GM13976 (cell line): ENCODE measurements around the gene SLC34A1.
"Not testable (repeated sequence)": the region's sequence is repeated elsewhere in the genome, so short reads cannot be mapped to it uniquely, and the experiment has no call there.

Experiments
- DNase-seq: peaks from one replicate; pipeline ENCODE4 v3.0.0; 2012; ENCODE audit warnings: low spot score
- in situ Hi-C: fragments of 300-500 bp; cut with MboI; formaldehyde crosslinking; loops from one replicate; pipeline ENCODE4 v1.12.0; 2022; ENCODE audit warnings: low sequenced_read_pairs, mixed read lengths, inconsistent platforms; ENCODE audit not compliant: unreplicated experiment
- TF ChIP-seq, protein P1 (sequence below): IDR thresholded peaks from 2 replicates; pipeline ENCODE4 v1.5.1; 2012; ENCODE audit warnings: borderline replicate concordance, mild to moderate bottlenecking; ENCODE audit not compliant: insufficient read depth; ENCODE audit errors: extremely low read depth, missing control alignments, control extremely low read depth

SLC34A1 gene

DNA sequence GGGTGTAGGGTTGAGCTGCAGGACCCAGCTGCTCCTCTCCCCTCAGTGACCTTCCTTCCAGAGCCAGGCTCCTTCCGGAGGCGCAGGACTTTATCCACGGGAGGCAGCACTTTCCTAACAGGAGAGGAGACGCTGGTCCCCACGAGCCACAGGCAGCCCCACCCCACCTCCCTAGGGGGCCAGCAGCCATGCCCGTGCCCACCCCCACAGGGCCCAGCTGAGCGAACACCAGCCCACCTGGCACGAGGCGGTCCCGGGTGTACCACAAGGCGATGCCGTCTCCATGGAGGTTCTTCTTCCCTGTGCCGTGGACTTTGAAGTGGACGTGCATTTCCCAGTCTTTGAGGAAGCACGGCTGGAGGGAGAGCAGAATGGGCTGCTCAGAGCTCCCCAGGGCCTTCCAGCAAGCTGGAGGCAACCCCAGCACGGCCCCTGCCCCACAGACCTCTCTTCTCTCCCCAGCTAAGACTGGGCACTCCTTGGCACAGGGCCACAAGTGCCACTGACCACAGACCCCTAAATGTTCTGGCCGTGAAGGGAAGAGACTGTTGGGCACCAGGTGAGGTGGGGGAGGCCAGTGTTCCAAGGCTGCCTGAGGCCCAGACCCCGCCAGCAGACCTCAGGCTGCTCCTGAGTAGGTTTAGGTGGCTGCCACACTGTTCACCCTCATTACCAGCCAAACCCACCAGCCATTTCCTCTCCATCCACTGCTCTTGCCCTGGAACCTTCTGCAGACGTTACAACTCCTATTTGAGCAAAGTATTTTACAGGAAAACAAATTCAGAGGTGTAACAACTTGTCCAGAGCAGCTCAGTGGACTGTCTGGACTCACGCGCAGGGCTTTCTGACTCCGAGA, 45.8 kb upstream of the SLC34A1 start:
- no peak for DNase-seq
- in situ Hi-C loops, result no loop called here
- TF ChIP-seq, protein P1, sequence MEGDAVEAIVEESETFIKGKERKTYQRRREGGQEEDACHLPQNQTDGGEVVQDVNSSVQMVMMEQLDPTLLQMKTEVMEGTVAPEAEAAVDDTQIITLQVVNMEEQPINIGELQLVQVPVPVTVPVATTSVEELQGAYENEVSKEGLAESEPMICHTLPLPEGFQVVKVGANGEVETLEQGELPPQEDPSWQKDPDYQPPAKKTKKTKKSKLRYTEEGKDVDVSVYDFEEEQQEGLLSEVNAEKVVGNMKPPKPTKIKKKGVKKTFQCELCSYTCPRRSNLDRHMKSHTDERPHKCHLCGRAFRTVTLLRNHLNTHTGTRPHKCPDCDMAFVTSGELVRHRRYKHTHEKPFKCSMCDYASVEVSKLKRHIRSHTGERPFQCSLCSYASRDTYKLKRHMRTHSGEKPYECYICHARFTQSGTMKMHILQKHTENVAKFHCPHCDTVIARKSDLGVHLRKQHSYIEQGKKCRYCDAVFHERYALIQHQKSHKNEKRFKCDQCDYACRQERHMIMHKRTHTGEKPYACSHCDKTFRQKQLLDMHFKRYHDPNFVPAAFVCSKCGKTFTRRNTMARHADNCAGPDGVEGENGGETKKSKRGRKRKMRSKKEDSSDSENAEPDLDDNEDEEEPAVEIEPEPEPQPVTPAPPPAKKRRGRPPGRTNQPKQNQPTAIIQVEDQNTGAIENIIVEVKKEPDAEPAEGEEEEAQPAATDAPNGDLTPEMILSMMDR, result no peak

DNA sequence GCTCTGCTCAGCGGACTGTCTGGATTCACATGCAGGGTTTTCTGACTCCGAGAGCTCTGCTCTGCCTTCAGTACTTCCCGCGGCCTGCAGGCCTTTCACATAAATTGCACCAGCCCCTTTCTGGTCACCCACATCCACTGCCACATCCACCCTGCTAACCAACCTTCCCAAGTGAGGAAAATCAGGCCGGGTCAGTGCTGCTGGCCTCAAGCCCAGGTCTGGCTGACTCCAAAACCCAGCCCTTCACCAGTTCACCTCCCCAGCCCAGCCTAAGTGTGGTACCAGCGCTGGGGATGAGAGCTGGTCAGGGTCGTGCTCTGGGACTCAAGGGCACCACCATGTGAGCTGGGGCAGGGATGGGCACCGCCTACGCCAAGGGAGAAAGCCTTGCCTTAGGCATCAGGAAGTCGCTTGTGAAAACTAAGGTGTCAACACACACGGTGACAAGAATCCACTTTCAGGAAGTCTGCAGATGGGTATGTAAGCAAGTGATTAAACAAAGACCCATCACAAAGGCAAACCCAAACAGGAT, 45.1 kb upstream of the SLC34A1 start:
- in situ Hi-C loops, result no loop called here
- no peak for DNase-seq
- TF ChIP-seq, protein P1, result no peak

DNA sequence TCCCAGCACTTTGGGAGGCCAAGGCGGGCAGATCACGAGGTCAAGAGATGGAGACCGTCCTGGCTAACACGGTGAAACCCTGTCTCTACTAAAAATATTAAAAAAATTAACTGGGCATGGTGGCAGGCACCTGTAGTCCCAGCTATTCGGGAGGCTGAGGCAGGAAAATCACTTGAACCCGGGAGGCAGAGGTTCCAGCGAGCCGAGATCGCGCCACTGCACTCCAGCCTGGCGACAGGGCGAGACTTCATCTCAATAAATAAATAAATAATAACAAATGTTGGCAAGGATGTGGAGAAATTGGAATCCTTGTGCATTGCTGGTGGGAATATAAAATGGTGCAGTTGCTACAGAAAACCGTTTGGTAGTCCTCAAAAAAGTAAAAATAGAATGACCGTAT, 41.2 kb upstream of the SLC34A1 start:
- DNase-seq, in situ Hi-C loops: not testable (repeated sequence)

DNA sequence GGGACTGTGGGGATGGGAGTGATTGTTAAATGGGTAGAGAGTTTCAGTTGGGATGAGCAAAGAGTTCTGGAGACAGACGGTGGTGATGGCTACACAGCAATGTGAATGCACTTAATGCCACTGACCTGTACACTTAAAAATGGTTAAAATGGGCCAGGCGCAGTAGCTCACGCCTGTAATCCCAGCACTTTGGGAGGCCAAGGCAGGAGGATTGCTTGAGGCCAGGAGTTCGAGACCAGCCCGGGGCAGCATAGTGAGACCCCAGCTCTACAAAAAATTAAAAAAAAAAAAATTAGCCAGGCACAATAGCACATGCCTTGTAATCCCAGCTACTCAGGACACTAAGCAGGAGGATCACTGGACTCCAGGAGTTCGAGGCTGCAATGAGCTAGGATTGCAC, 40.5 kb upstream of the SLC34A1 start:
- TF ChIP-seq, protein P1, result no peak
- DNase-seq, result no peak
- in situ Hi-C loops, result no loop called here

DNA sequence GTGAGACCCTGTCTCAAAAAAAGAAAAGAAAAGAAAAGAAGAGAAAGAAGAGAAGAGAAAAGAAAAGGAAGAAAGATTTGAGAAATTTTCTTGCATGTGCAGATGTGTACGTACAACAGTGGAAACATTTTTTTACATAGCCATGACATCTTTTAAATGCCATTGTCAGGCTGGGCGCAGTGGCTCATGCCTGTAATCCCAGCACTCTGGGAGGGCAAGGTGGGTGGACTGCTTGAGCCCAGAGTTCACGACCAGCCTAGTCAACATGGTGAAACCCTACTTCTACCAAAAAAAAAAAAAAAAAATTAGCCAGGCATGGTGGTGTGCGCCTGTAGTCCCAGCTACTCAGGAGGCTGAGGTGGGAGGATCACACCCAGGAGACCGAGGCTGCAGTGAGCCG, 39.3 kb upstream of the SLC34A1 start:
- DNase-seq, result no peak
- in situ Hi-C loops, result no loop called here
- TF ChIP-seq, protein P1, result no peak

DNA sequence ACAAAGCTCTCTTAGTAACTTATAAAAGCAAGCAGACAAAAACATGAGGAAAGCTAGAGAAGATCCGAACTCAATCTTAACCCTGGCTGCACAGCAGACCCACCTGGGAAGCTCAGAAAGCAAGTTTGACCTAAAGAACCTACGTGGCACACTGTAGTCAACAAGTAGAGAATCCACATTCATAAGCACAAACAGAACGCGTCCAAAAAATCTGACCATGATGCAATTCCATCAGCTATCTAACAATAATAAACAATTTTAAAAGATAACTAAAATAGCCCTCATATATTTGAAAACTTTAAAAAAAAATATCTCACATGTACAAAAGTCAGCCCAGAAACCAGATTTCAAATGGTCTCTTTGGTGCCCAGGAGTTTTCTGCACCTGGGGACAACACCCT, 37.4 kb upstream of the SLC34A1 start:
- in situ Hi-C loops, result no loop called here
- DNase-seq, result no peak
- TF ChIP-seq, protein P1, result no peak

DNA sequence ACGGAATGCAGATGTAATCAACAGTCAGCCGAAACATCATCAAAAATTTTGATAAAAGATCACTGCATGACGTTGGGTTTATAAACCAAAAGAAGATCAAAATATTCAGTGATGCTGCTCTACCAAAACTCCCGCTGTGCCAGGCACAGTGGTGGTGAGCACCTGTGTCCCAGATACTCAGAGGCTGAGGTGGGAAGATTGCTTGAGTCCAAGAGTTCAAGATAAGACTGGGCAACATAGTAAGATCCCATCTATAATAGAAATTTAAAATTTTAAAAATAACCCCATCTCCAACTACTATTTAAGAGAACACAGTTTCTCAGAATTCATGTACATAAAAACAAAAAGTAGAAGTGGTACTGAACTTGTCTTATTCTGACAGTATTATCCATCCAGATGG, 36.5 kb upstream of the SLC34A1 start:
- in situ Hi-C loops, result no loop called here
- DNase-seq, result no peak
- TF ChIP-seq, protein P1, result no peak
